ENCODE results near the gene DMWD. TPM values are rescaled to one million over a fixed set of nuclear protein-coding genes. Genes with fewer than 3 reads are reported as not detected.

The DMWD gene
- total RNA-seq, 2 experiments from 2014 or later: 43.2 to 44.0 TPM

- ChIA-PET POLR2A (interaction anchor here (0.5 to 1.3 kb wide), 8 partner anchors 34 to 206 kb away, joined by 3 to 4 read pairs (median 3); partner anchors contain the start of gene SYMPK), CTCF (ENCODE audit: unreplicated experiment) (interaction anchor here (0.6 to 1.3 kb wide), 5 partner anchors 10 to 435 kb away, joined by 3 to 5 read pairs (median 3); no protein-coding TSS in a partner anchor)
- BruUV-seq (replicated peaks): no TSS peak
- H4K20me1 ChIP-seq (ENCODE audit: insufficient read depth, low read length): no peaks in the 10 kb centered on the region
- H3K4me2 ChIP-seq (ENCODE audit: low read length): peak within 1 kb of the TSS; percentile 100
- no peaks in the 10 kb centered on the region for H3K79me2 ChIP-seq (ENCODE audit: insufficient read depth, low read depth, low read length)
- intact Hi-C loops (cut with micrococcal nuclease; ENCODE audit: unreplicated experiment): loop anchor here (1.0 kb wide), 1 partner anchor 63 kb away; no protein-coding TSS in a partner anchor
- DNase-seq (ENCODE audit: low spot score): peak; percentile 99
- H2AFZ ChIP-seq (ENCODE audit: low read length): peak within 1 kb of the TSS; percentile 87
- peak within 1 kb of the TSS; percentile 71 for H3K27ac ChIP-seq (ENCODE audit: low read depth, low read length, poor library complexity, severe bottlenecking)
- no peaks in the 10 kb centered on the region for H3K36me3 ChIP-seq (ENCODE audit: insufficient read depth, low read length)
- H3K9me3 ChIP-seq (ENCODE audit: low read length): no peaks in the 10 kb centered on the region
- no peaks in the 10 kb centered on the region for H3K9me2 ChIP-seq (ENCODE audit: insufficient read depth, low read length)
- H3K4me3 ChIP-seq (ENCODE audit: low read depth, low read length, poor library complexity, severe bottlenecking): peak within 1 kb of the TSS; percentile 93
- TF ChIP-seq EZH2phosphoT487 (IDR thresholded peaks at IDR 0.05; ENCODE audit: borderline replicate concordance, low read depth, low read length) (no peak), CTCF (conservative IDR thresholded peaks at IDR 0.05; ENCODE audit: low read length) (no peak)
- peaks cover 33% of the 10 kb centered on the region for H3K4me1 ChIP-seq (ENCODE audit: insufficient read depth, low read length, poor library complexity, severe bottlenecking)
Measured at GRCh38 chr19:45768984-45769782, 23.5 kb downstream of the DMWD start, which contains the start of gene SIX5. SIX5 (minus strand) TSS chr19:45769252; CDS start chr19:45768844, 408 bp downstream.

GRCh38 chr19:45768655-45768983 lies 24.0 kb downstream of the DMWD start:
- Histone ChIP-seq H3K36me3 (ENCODE audit: insufficient read depth, low read length) (no peaks in the 10 kb centered on the region), H4K20me1 (ENCODE audit: insufficient read depth, low read length) (no peaks in the 10 kb centered on the region), H3K4me2 (ENCODE audit: low read length) (peak overlapping the region; percentile 100), H3K9me3 (ENCODE audit: low read length) (no peaks in the 10 kb centered on the region), H2AFZ (ENCODE audit: low read length) (peak overlapping the region; percentile 87), H3K4me1 (ENCODE audit: insufficient read depth, low read length, poor library complexity, severe bottlenecking) (peaks cover 32% of the 10 kb centered on the region), H3K9me2 (ENCODE audit: insufficient read depth, low read length) (no peaks in the 10 kb centered on the region), H3K79me2 (ENCODE audit: insufficient read depth, low read depth, low read length) (no peaks in the 10 kb centered on the region), H3K4me3 (ENCODE audit: low read depth, low read length, poor library complexity, severe bottlenecking) (peak overlapping the region; percentile 93), H3K27ac (ENCODE audit: low read depth, low read length, poor library complexity, severe bottlenecking) (peak overlapping the region; percentile 61)
- peak; percentile 64 for DNase-seq (ENCODE audit: low spot score)
- no TSS peak for BruUV-seq (replicated peaks)
- TF ChIP-seq EZH2phosphoT487 (IDR thresholded peaks at IDR 0.05; ENCODE audit: borderline replicate concordance, low read depth, low read length): no peak
- TF ChIP-seq CTCF (conservative IDR thresholded peaks at IDR 0.05; ENCODE audit: low read length): no peak
- CTCF ChIA-PET (ENCODE audit: unreplicated experiment): interaction anchor here (1.3 kb wide), 1 partner anchor 31 kb away, joined by 5 read pairs; no protein-coding TSS in a partner anchor
- POLR2A ChIA-PET: interaction anchor here (0.5 to 1.1 kb wide), 3 partner anchors 33 to 127 kb away, joined by 3 to 4 read pairs (median 3); no protein-coding TSS in a partner anchor
- intact Hi-C loops (cut with micrococcal nuclease; ENCODE audit: unreplicated experiment): no loop called here

Measured in OCI-LY7 (cell line).